ENCODE data around the gene TM9SF1.

The TM9SF1 gene

GRCh38 chr14:24164518-24164991 is 30.7 kb downstream of the TM9SF1 start:
- Mint-ChIP-seq H3K27ac (peak overlapping the region; percentile 77), H3K36me3 (ENCODE audit: low read depth) (peaks cover 66% of the 10 kb centered on the region)

GRCh38 chr14:24162093-24162492 is 33.1 kb downstream of the TM9SF1 start:
- DNase-seq (peak; percentile 36), ATAC-seq (peak; percentile 26)
- Mint-ChIP-seq H3K27me3 (peaks cover 2% of the 10 kb centered on the region), H3K4me1 (peaks cover 46% of the 10 kb centered on the region), H3K27ac (peak overlapping the region; percentile 100), H3K4me3 (peak overlapping the region; percentile 97), H3K9me3 (no peaks in the 10 kb centered on the region), H3K36me3 (ENCODE audit: low read depth) (peaks cover 66% of the 10 kb centered on the region)

More at GRCh38 chr14:24164518-24164991, 30.7 kb downstream of the TM9SF1 start:
- Mint-ChIP-seq H3K9me3 (no peaks in the 10 kb centered on the region), H3K27me3 (peaks cover 2% of the 10 kb centered on the region), H3K4me3 (no peak overlapping the region), H3K4me1 (peaks cover 48% of the 10 kb centered on the region)
- DNase-seq (no peak), ATAC-seq (no peak)

GRCh38 chr14:24160850-24161804 is 34.1 kb downstream of the TM9SF1 start, which contains the start of gene IRF9:
Gene IRF9, plus strand, starts transcription at chr14:24161265. Its CDS starts 880 bp downstream, at chr14:24162145.
- Mint-ChIP-seq H3K4me1 (peaks cover 43% of the 10 kb centered on the region), H3K27me3 (peaks cover 2% of the 10 kb centered on the region), H3K9me3 (no peaks in the 10 kb centered on the region), H3K4me3 (peak within 1 kb of the TSS; percentile 97), H3K27ac (peak within 1 kb of the TSS; percentile 100), H3K36me3 (ENCODE audit: low read depth) (peaks cover 62% of the 10 kb centered on the region)
- DNase-seq (peak; percentile 98), ATAC-seq (peak; percentile 85)

- Mint-ChIP-seq H3K27me3 (peaks cover 2% of the 10 kb centered on the region), H3K4me1 (peaks cover 43% of the 10 kb centered on the region), H3K4me3 (no peak overlapping the region), H3K27ac (peak overlapping the region; percentile 100), H3K36me3 (ENCODE audit: low read depth) (peaks cover 63% of the 10 kb centered on the region), H3K9me3 (no peaks in the 10 kb centered on the region)
- no peak for ATAC-seq
- DNase-seq, result no peak
Observed at GRCh38 chr14:24160499-24160849, 34.8 kb downstream of the TM9SF1 start.

- ATAC-seq (no peak), DNase-seq (no peak)
- Mint-ChIP-seq H3K4me3 (no peak overlapping the region), H3K4me1 (peaks cover 43% of the 10 kb centered on the region), H3K9me3 (no peaks in the 10 kb centered on the region), H3K27ac (peak overlapping the region; percentile 100), H3K27me3 (peaks cover 2% of the 10 kb centered on the region), H3K36me3 (ENCODE audit: low read depth) (peaks cover 64% of the 10 kb centered on the region)
Observed at GRCh38 chr14:24159777-24160498, 35.3 kb downstream of the TM9SF1 start.

GRCh38 chr14:24157331-24157730 is 37.9 kb downstream of the TM9SF1 start:
- Mint-ChIP-seq H3K9me3 (no peaks in the 10 kb centered on the region), H3K27me3 (peaks cover 2% of the 10 kb centered on the region), H3K4me1 (peaks cover 20% of the 10 kb centered on the region), H3K4me3 (no peak overlapping the region), H3K36me3 (ENCODE audit: low read depth) (peaks cover 48% of the 10 kb centered on the region), H3K27ac (no peak overlapping the region)
- ATAC-seq (no peak), DNase-seq (no peak)

GRCh38 chr14:24156840-24157239 is 38.4 kb downstream of the TM9SF1 start:
- DNase-seq (no peak), ATAC-seq (no peak)
- Mint-ChIP-seq H3K27me3 (peaks cover 2% of the 10 kb centered on the region), H3K4me1 (peaks cover 15% of the 10 kb centered on the region), H3K9me3 (no peaks in the 10 kb centered on the region), H3K27ac (peak overlapping the region; percentile 69), H3K4me3 (no peak overlapping the region), H3K36me3 (ENCODE audit: low read depth) (peaks cover 47% of the 10 kb centered on the region)

- no peaks in the 10 kb centered on the region for H3K27me3 Mint-ChIP-seq
- H3K4me1 Mint-ChIP-seq, result peaks cover 5% of the 10 kb centered on the region
- peaks cover 45% of the 10 kb centered on the region for H3K36me3 Mint-ChIP-seq (ENCODE audit: low read depth)
- no peaks in the 10 kb centered on the region for H3K9me3 Mint-ChIP-seq
- no peak overlapping the region for H3K27ac Mint-ChIP-seq
- DNase-seq (no peak), ATAC-seq (no peak)
- no peak overlapping the region for H3K4me3 Mint-ChIP-seq
Observed at GRCh38 chr14:24155100-24155499, 40.1 kb downstream of the TM9SF1 start.

GRCh38 chr14:24151404-24152080 is 43.7 kb downstream of the TM9SF1 start:
- ATAC-seq, result no peak
- H3K9me3 Mint-ChIP-seq, result no peaks in the 10 kb centered on the region
- peaks cover 41% of the 10 kb centered on the region for H3K36me3 Mint-ChIP-seq (ENCODE audit: low read depth)
- no peaks in the 10 kb centered on the region for H3K27me3 Mint-ChIP-seq
- no peak overlapping the region for H3K4me3 Mint-ChIP-seq
- no peak overlapping the region for H3K27ac Mint-ChIP-seq
- no peak for DNase-seq
- peaks cover 23% of the 10 kb centered on the region for H3K4me1 Mint-ChIP-seq

- no peaks in the 10 kb centered on the region for H3K27me3 Mint-ChIP-seq
- no peak for DNase-seq
- no peak overlapping the region for H3K27ac Mint-ChIP-seq
- H3K4me1 Mint-ChIP-seq, result peaks cover 25% of the 10 kb centered on the region
- H3K4me3 Mint-ChIP-seq, result no peak overlapping the region
- H3K36me3 Mint-ChIP-seq (ENCODE audit: low read depth), result peaks cover 42% of the 10 kb centered on the region
- ATAC-seq, result no peak
- H3K9me3 Mint-ChIP-seq, result no peaks in the 10 kb centered on the region
Observed at GRCh38 chr14:24150993-24151392, 44.2 kb downstream of the TM9SF1 start.

- H3K36me3 Mint-ChIP-seq (ENCODE audit: low read depth), result peaks cover 43% of the 10 kb centered on the region
- H3K27ac Mint-ChIP-seq, result no peak overlapping the region
Observed at GRCh38 chr14:24150567-24150966, 44.7 kb downstream of the TM9SF1 start.

GRCh38 chr14:24150061-24150460 is 45.2 kb downstream of the TM9SF1 start:
- Mint-ChIP-seq H3K27ac (no peak overlapping the region), H3K4me1 (peaks cover 34% of the 10 kb centered on the region), H3K4me3 (no peak overlapping the region), H3K9me3 (no peaks in the 10 kb centered on the region), H3K36me3 (ENCODE audit: low read depth) (peaks cover 43% of the 10 kb centered on the region), H3K27me3 (no peaks in the 10 kb centered on the region)
- ATAC-seq (no peak), DNase-seq (no peak)

More at GRCh38 chr14:24150567-24150966, 44.7 kb downstream of the TM9SF1 start:
- Mint-ChIP-seq H3K4me3 (no peak overlapping the region), H3K4me1 (peaks cover 29% of the 10 kb centered on the region), H3K9me3 (no peaks in the 10 kb centered on the region), H3K27me3 (no peaks in the 10 kb centered on the region)
- no peak for DNase-seq
- no peak for ATAC-seq

GRCh38 chr14:24149302-24149969 is 45.8 kb downstream of the TM9SF1 start:
- H3K27me3 Mint-ChIP-seq, result no peaks in the 10 kb centered on the region
- DNase-seq (no peak), ATAC-seq (no peak)
- H3K9me3 Mint-ChIP-seq, result no peaks in the 10 kb centered on the region
- peaks cover 41% of the 10 kb centered on the region for H3K4me1 Mint-ChIP-seq
- H3K36me3 Mint-ChIP-seq (ENCODE audit: low read depth), result peaks cover 47% of the 10 kb centered on the region
- peak overlapping the region; percentile 35 for H3K27ac Mint-ChIP-seq
- peak overlapping the region; percentile 95 for H3K4me3 Mint-ChIP-seq

Measured in activated naive CD8-positive, alpha-beta T cell treated with anti-CD3 and anti-CD28 coated beads, Interleukin-2, amount 50 U/mL, for 24 hours (primary cell).